VCaP (cell line): ENCODE measurements around the gene UHRF2.

Experiments
- H3K27ac ChIP-seq: fragments of 450-650 bp; 2 replicates; pipeline ENCODE4 v1.5.1; 2017
- TF ChIP-seq, protein P1 (sequence below): fragments of 450-650 bp; conservative IDR thresholded peaks from 2 replicates; pipeline ENCODE4 v1.5.1; 2017; ENCODE audit warnings: mild to moderate bottlenecking, moderate library complexity

The UHRF2 gene

GRCh38 chr9:6399071-6399470 lies 13.9 kb upstream of the UHRF2 start:
- peak overlapping the region; percentile 62 for H3K27ac ChIP-seq
- TF ChIP-seq, protein P1, sequence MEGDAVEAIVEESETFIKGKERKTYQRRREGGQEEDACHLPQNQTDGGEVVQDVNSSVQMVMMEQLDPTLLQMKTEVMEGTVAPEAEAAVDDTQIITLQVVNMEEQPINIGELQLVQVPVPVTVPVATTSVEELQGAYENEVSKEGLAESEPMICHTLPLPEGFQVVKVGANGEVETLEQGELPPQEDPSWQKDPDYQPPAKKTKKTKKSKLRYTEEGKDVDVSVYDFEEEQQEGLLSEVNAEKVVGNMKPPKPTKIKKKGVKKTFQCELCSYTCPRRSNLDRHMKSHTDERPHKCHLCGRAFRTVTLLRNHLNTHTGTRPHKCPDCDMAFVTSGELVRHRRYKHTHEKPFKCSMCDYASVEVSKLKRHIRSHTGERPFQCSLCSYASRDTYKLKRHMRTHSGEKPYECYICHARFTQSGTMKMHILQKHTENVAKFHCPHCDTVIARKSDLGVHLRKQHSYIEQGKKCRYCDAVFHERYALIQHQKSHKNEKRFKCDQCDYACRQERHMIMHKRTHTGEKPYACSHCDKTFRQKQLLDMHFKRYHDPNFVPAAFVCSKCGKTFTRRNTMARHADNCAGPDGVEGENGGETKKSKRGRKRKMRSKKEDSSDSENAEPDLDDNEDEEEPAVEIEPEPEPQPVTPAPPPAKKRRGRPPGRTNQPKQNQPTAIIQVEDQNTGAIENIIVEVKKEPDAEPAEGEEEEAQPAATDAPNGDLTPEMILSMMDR, result no peak

DNA sequence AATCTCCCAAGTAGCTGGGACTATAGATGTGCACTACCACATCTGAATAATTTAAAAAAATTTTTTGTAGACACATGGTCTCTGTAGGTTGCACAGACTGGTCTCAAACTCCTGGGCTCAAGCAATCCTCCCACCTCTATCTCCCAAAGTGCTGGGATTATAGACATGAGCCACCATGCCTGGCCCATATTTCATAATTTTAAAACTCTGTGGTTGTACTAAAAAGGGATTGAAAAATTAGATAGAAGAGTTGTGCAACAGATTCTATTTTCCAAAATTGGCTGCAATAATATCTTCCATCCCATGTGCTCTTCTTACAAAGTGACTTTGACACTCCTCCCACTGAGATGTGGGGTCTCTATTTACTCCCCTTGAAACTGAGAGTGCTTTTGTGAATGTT lies 7.6 kb upstream of the UHRF2 start:
- TF ChIP-seq, protein P1, result no peak
- no peak overlapping the region for H3K27ac ChIP-seq

GRCh38 chr9:6407778-6408177 lies 5.2 kb upstream of the UHRF2 start:
- TF ChIP-seq, protein P1, result no peak
- H3K27ac ChIP-seq, result peak overlapping the region; percentile 70

DNA sequence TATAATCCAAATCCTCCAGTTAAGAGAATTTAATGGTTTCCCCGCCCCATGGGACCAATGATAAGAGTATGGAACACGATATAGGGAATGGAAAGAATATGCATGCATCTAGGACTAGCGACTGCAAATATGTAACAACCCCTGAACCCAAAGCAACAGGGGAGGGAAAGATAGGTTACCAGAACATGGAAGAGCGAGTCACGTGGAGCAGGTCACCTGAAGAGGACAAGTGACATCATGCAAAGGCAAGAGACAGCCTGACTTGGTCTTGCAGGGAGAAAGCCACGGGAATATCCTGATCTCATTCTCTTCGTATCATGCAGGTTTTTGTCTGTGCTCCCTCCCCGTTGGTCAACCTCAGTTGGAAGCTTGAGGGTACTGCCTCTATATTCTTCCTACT lies 4.7 kb upstream of the UHRF2 start:
- TF ChIP-seq, protein P1, result no peak

GRCh38 chr9:6409811-6410210 lies 3.2 kb upstream of the UHRF2 start:
- H3K27ac ChIP-seq, result peak overlapping the region; percentile 70
- TF ChIP-seq, protein P1, result no peak

More for the DNA sequence above, 4.7 kb upstream of the UHRF2 start:
- H3K27ac ChIP-seq, result peak overlapping the region; percentile 70

GRCh38 chr9:6410633-6411032 lies 2.4 kb upstream of the UHRF2 start:
- no peak overlapping the region for H3K27ac ChIP-seq
- TF ChIP-seq, protein P1, result no peak

GRCh38 chr9:6413365-6414246 lies 607 bp downstream of the UHRF2 start:
- H3K27ac ChIP-seq, result peak overlapping the region; percentile 92
- TF ChIP-seq, protein P1, result 0 out of 2 replicates have a peak, but pooled peaks have one; percentile 14
